BLaER1 treated with 17β-estradiol and CSF1 and Interleukin-3, amounts not matched to agents 10 nM and 100 nM (cell line): Measurements from ENCODE around the gene AOC3.

Experiments
- H3K27ac ChIP-seq, 11 experiments: shearing (Covaris generic); formaldehyde crosslinking; 2 replicates each; pipeline ENCODE4 v1.8.1; 2022
- H3K27me3 ChIP-seq, 11 experiments: shearing (Covaris generic); formaldehyde crosslinking; 2 replicates each; pipeline ENCODE4 v1.8.1; 2022
- H3K36me3 ChIP-seq, 11 experiments: shearing (Covaris generic); formaldehyde crosslinking; 2 replicates each; pipeline ENCODE4 v1.8.1; 2022
- H3K4me1 ChIP-seq, 10 experiments: shearing (Covaris generic); formaldehyde crosslinking; 2 replicates each; pipeline ENCODE4 v1.8.1; 2022
- H3K4me2 ChIP-seq, 11 experiments: shearing (Covaris generic); formaldehyde crosslinking; 2 replicates each; pipeline ENCODE4 v1.8.1; 2022
- H3K4me3 ChIP-seq, 10 experiments: shearing (Covaris generic); formaldehyde crosslinking; 2 replicates each; pipeline ENCODE4 v1.8.1; 2022
- H3K9ac ChIP-seq, 11 experiments: shearing (Covaris generic); formaldehyde crosslinking; 2 replicates each; pipeline ENCODE4 v1.8.1; 2022
- H3K9me3 ChIP-seq, 11 experiments: shearing (Covaris generic); formaldehyde crosslinking; replicated peaks in 1 of 11; 2 replicates each; pipeline ENCODE4 v1.8.1; 2022
- H4K20me1 ChIP-seq, 11 experiments: shearing (Covaris generic); formaldehyde crosslinking; 2 replicates each; pipeline ENCODE4 v1.8.1; 2022
- Cebpa-rat ChIP-seq, 11 experiments: shearing (Covaris generic); IDR thresholded peaks; 2 replicates each; pipeline ENCODE4 v1.8.1; 2022

Gene AOC3

GRCh38 chr17:42906772-42907446 lies 55.9 kb downstream of the AOC3 start:
- no peak overlapping the region for H3K27ac ChIP-seq
- no peak overlapping the region for H3K4me3 ChIP-seq
- H3K4me1 ChIP-seq, result peaks cover 19 to 54% (median 27%) of the 10 kb centered on the region in 10 experiments
- H3K9ac ChIP-seq, result no peak overlapping the region
- H3K36me3 ChIP-seq, result no peaks in the 10 kb centered on the region
- TF ChIP-seq Cebpa-rat (IDR thresholded peaks at IDR 0.05), result no peak
- peak overlapping the region in 6 of 11 experiments; percentile 2 to 56 (median 44); a peak in 5 of 22 replicates for H3K4me2 ChIP-seq
- no peaks in the 10 kb centered on the region for H4K20me1 ChIP-seq
- no peaks in the 10 kb centered on the region for H3K9me3 ChIP-seq
- no peaks in the 10 kb centered on the region for H3K27me3 ChIP-seq
